ENCODE results near the gene CACNA2D3. TPM values are rescaled to one million over a fixed set of nuclear protein-coding genes. Genes with fewer than 3 reads are reported as not detected.

Gene CACNA2D3
- total RNA-seq, 6 experiments from 2014 or later, result 0.14 to 0.23 (median 0.19) TPM; not detected in 2

GRCh38 chr3:54764911-54765310, 642.6 kb downstream of the CACNA2D3 start:
- TF ChIP-seq CTCF (IDR thresholded peaks at IDR 0.05), result no peak
- Mint-ChIP-seq H3K27me3 (ENCODE audit: insufficient read depth) (peaks cover 2% of the 10 kb centered on the region; the same call in 1 of the 2 replicates), H3K27ac (no peak overlapping the region), H3K4me1 (ENCODE audit: low read depth) (no peaks in the 10 kb centered on the region), H3K9me3 (no peaks in the 10 kb centered on the region; the same call in 1 of the 2 replicates), H3K4me3 (no peak overlapping the region), H3K36me3 (ENCODE audit: low read depth) (no peaks in the 10 kb centered on the region)
- no peak for DNase-seq

- Mint-ChIP-seq H3K4me3 (no peak overlapping the region), H3K27me3 (ENCODE audit: insufficient read depth) (no peaks in the 10 kb centered on the region; the same call in 1 of the 2 replicates), H3K4me1 (ENCODE audit: low read depth) (no peaks in the 10 kb centered on the region), H3K27ac (no peak overlapping the region), H3K36me3 (ENCODE audit: low read depth) (no peaks in the 10 kb centered on the region), H3K9me3 (0 out of 2 replicates have a peak, but pooled peaks cover 4% of the 10 kb centered on the region)
- no peak for DNase-seq
- TF ChIP-seq CTCF (IDR thresholded peaks at IDR 0.05), result no peak
Measured at GRCh38 chr3:54771050-54771449, 648.7 kb downstream of the CACNA2D3 start.

- Mint-ChIP-seq H3K4me1 (ENCODE audit: low read depth) (no peaks in the 10 kb centered on the region), H3K36me3 (ENCODE audit: low read depth) (no peaks in the 10 kb centered on the region), H3K27ac (no peak overlapping the region), H3K9me3 (0 out of 2 replicates have a peak, but pooled peaks cover 4% of the 10 kb centered on the region), H3K27me3 (ENCODE audit: insufficient read depth) (no peaks in the 10 kb centered on the region; the same call in 1 of the 2 replicates), H3K4me3 (no peak overlapping the region)
- no peak for TF ChIP-seq CTCF (IDR thresholded peaks at IDR 0.05)
- no peak for DNase-seq
Measured at GRCh38 chr3:54772051-54772450, 649.7 kb downstream of the CACNA2D3 start.

- no peaks in the 10 kb centered on the region; the same call in 1 of the 2 replicates for H3K27me3 Mint-ChIP-seq (ENCODE audit: insufficient read depth)
- no peaks in the 10 kb centered on the region for H3K4me1 Mint-ChIP-seq (ENCODE audit: low read depth)
- H3K36me3 Mint-ChIP-seq (ENCODE audit: low read depth), result no peaks in the 10 kb centered on the region
- no peak overlapping the region for H3K4me3 Mint-ChIP-seq
- no peak for TF ChIP-seq CTCF (IDR thresholded peaks at IDR 0.05)
- 0 out of 2 replicates have a peak, but pooled peaks cover 4% of the 10 kb centered on the region for H3K9me3 Mint-ChIP-seq
- DNase-seq, result no peak
- H3K27ac Mint-ChIP-seq, result no peak overlapping the region
Measured at GRCh38 chr3:54772746-54773145, 650.4 kb downstream of the CACNA2D3 start.

GRCh38 chr3:54773271-54773670, 650.9 kb downstream of the CACNA2D3 start:
- no peak for DNase-seq
- no peaks in the 10 kb centered on the region; the same call in none of the 2 replicates for H3K27me3 Mint-ChIP-seq (ENCODE audit: insufficient read depth)
- TF ChIP-seq CTCF (IDR thresholded peaks at IDR 0.05), result no peak

More at GRCh38 chr3:54773271-54773670, 650.9 kb downstream of the CACNA2D3 start:
- no peaks in the 10 kb centered on the region for H3K4me1 Mint-ChIP-seq (ENCODE audit: low read depth)
- H3K4me3 Mint-ChIP-seq, result no peak overlapping the region
- no peak overlapping the region for H3K27ac Mint-ChIP-seq
- H3K36me3 Mint-ChIP-seq (ENCODE audit: low read depth), result no peaks in the 10 kb centered on the region
- 0 out of 2 replicates have a peak, but pooled peaks cover 4% of the 10 kb centered on the region for H3K9me3 Mint-ChIP-seq
